ENCODE data around the gene OSBPL3.

Gene OSBPL3

GRCh38 chr7:24833549-24833948 lies 146.4 kb downstream of the OSBPL3 start:
- no peak for DNase-seq (ENCODE audit: low read depth in 1 of 2, low spot score in 1 of 2)

GRCh38 chr7:24831240-24831639 lies 148.7 kb downstream of the OSBPL3 start:
- DNase-seq (ENCODE audit: low read depth in 1 of 2, low spot score in 1 of 2) = no peak

GRCh38 chr7:24830440-24831050 lies 149.4 kb downstream of the OSBPL3 start:
- no peak for DNase-seq (ENCODE audit: low read depth in 1 of 2, low spot score in 1 of 2)

- DNase-seq (ENCODE audit: low read depth in 1 of 2, low spot score in 1 of 2) = no peak
Measured at GRCh38 chr7:24829787-24830186, 150.2 kb downstream of the OSBPL3 start.

GRCh38 chr7:24828891-24829661 lies 150.9 kb downstream of the OSBPL3 start:
- DNase-seq (ENCODE audit: low read depth in 1 of 2, low spot score in 1 of 2) = no peak

- DNase-seq (ENCODE audit: low read depth in 1 of 2, low spot score in 1 of 2) = no peak
Measured at GRCh38 chr7:24827589-24827988, 152.4 kb downstream of the OSBPL3 start.

GRCh38 chr7:24827027-24827426 lies 153.0 kb downstream of the OSBPL3 start:
- DNase-seq (ENCODE audit: low read depth in 1 of 2, low spot score in 1 of 2) = no peak

- no peak for DNase-seq (ENCODE audit: low read depth in 1 of 2, low spot score in 1 of 2)
Measured at GRCh38 chr7:24826662-24827020, 153.3 kb downstream of the OSBPL3 start.

- DNase-seq (ENCODE audit: low read depth in 1 of 2, low spot score in 1 of 2) = no peak
Measured at GRCh38 chr7:24825931-24826661, 153.9 kb downstream of the OSBPL3 start.

- DNase-seq (ENCODE audit: low read depth in 1 of 2, low spot score in 1 of 2) = no peak
Measured at GRCh38 chr7:24825381-24825794, 154.6 kb downstream of the OSBPL3 start.

GRCh38 chr7:24824896-24825295 lies 155.1 kb downstream of the OSBPL3 start:
- no peak for DNase-seq (ENCODE audit: low read depth in 1 of 2, low spot score in 1 of 2)

- DNase-seq (ENCODE audit: low read depth in 1 of 2, low spot score in 1 of 2) = no peak
Measured at GRCh38 chr7:24824400-24824799, 155.6 kb downstream of the OSBPL3 start.

- no peak for DNase-seq (ENCODE audit: low read depth in 1 of 2, low spot score in 1 of 2)
Measured at GRCh38 chr7:24821754-24822054, 158.3 kb downstream of the OSBPL3 start.

- peak; percentile 44 to 62 for DNase-seq (ENCODE audit: low read depth in 1 of 2, low spot score in 1 of 2)
Measured at GRCh38 chr7:24821045-24821753, 158.8 kb downstream of the OSBPL3 start.

- no peak for DNase-seq (ENCODE audit: low read depth in 1 of 2, low spot score in 1 of 2)
Measured at GRCh38 chr7:24820730-24821044, 159.3 kb downstream of the OSBPL3 start.

GRCh38 chr7:24819916-24820689 lies 159.9 kb downstream of the OSBPL3 start:
- DNase-seq (ENCODE audit: low read depth in 1 of 2, low spot score in 1 of 2) = peak; percentile 14 to 38

GRCh38 chr7:24817339-24817738 lies 162.6 kb downstream of the OSBPL3 start:
- no peak for DNase-seq (ENCODE audit: low read depth in 1 of 2, low spot score in 1 of 2)

GRCh38 chr7:24816868-24817267 lies 163.1 kb downstream of the OSBPL3 start:
- DNase-seq (ENCODE audit: low read depth in 1 of 2, low spot score in 1 of 2) = no peak

GRCh38 chr7:24812305-24812945 lies 167.6 kb downstream of the OSBPL3 start:
- DNase-seq (ENCODE audit: low read depth in 1 of 2, low spot score in 1 of 2) = no peak

GRCh38 chr7:24808518-24808917 lies 171.5 kb downstream of the OSBPL3 start:
- no peak for DNase-seq (ENCODE audit: low read depth in 1 of 2, low spot score in 1 of 2)

GRCh38 chr7:24802300-24802699 lies 177.7 kb downstream of the OSBPL3 start:
- no peak for DNase-seq (ENCODE audit: low read depth in 1 of 2, low spot score in 1 of 2)

Measured in stimulated activated CD4-positive, alpha-beta T cell treated with anti-CD3 and anti-CD28 coated beads, Interleukin-15, amount 100 ng/mL, for 1 hour (primary cell).